GM12874 (cell line): ENCODE data around the gene OR2V2.

ENCODE experiments used
- TF ChIP-seq, protein P1 (sequence below): IDR thresholded peaks from 2 replicates; pipeline ENCODE4 v1.5.1; 2011; ENCODE audit warnings: low read depth, mild to moderate bottlenecking, control low read depth, low read length, moderate library complexity; ENCODE audit not compliant: insufficient read depth

The OR2V2 gene

DNA sequence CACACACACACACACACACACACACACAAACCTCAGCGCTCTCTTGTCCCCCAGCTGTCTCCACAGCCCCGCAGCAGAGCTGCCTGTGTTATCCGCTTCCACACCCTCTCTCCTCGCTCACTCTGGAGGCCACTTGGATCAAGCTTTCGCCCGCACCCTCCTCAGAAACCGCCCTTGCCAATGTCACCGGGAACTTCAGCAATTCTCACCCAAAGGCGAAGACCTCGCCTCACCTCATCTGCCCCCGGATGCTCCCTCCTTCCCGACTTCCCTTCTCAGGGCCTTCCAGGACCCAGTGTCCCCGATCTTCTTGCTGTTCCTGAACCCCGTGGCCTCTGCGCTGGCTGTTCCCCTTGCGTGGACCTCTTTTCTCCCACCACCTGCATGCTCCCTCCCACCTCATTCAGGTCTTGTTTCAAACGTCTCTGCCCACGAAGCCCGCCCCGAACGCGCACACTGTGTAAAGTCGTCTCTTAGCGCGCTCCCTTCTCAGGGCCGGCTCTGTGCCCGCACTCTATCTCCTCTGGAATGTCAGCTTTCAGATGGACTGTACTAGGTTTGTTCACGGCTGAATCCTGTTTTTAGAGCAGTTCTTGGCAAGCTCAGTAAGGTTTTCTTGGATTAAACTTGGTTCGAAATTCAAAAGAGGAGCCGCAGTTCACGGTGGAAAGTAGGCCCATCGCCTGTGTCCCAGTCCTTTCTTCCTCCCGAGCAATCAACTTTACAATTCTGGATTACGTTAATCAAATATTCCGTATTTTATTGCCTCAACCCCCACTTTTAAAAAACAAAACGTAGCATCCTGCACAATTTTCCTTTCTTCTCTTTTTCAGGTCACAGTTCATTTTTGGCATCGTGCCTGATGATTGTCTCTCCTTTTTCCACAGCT lies 58.6 kb downstream of the OR2V2 start:
- TF ChIP-seq, protein P1, sequence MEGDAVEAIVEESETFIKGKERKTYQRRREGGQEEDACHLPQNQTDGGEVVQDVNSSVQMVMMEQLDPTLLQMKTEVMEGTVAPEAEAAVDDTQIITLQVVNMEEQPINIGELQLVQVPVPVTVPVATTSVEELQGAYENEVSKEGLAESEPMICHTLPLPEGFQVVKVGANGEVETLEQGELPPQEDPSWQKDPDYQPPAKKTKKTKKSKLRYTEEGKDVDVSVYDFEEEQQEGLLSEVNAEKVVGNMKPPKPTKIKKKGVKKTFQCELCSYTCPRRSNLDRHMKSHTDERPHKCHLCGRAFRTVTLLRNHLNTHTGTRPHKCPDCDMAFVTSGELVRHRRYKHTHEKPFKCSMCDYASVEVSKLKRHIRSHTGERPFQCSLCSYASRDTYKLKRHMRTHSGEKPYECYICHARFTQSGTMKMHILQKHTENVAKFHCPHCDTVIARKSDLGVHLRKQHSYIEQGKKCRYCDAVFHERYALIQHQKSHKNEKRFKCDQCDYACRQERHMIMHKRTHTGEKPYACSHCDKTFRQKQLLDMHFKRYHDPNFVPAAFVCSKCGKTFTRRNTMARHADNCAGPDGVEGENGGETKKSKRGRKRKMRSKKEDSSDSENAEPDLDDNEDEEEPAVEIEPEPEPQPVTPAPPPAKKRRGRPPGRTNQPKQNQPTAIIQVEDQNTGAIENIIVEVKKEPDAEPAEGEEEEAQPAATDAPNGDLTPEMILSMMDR = no peak

DNA sequence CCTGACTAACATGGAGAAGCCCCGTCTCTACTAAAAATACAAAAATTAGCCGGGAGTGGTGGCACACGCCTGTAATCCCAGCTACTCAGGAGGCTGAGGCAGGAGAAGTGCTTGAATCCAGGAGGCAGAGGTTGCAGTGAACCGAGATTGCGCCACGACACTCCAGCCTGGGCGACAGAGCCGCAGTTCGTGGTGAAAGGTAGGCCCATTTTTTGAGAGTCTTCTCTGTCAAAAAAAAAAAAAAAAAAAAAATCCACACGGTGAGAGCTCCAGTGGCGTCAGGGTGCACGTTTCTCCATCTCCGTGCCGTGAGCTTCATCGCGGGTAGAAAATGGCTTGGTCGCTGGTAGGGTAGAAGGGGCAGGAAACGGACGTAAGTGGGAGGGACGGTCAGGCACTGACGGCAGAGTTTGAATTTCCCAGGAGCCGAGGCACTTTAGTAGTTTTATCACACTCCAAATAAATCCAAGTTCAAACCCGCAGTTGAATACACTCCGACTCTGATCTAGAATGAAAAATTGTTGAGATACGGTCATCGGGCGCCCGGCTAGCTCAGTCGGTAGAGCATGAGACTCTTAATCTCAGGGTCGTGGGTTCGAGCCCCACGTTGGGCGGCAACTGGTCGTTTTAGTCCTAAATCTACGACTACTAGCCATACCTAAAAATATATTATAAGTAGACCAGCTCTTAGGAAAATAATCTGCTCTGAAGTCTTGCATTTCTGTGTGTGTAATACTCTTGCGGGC lies 60.0 kb downstream of the OR2V2 start:
- TF ChIP-seq, protein P1 = no peak

DNA sequence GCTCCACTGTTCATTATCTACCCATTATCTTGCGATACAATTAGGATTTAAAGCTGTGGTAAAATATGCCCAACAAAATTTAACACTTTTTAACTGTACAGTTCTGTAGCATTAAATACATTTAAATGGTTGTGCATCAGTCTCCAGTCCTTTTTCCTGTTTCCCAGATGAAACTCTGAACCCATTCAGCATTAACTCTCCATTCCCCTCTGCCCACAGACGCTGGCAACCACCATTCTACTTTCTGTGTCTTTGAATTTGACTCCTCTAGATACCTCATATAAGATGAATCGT lies 60.5 kb downstream of the OR2V2 start:
- TF ChIP-seq, protein P1 = no peak
